Measurements from ENCODE around the gene ZNF532. TPM values are rescaled to one million over a fixed set of nuclear protein-coding genes. Genes with fewer than 3 reads are reported as not detected.
"Not testable (repeated sequence)": the region's sequence is repeated elsewhere in the genome, so short reads cannot be mapped to it uniquely, and the experiment has no call there.

Gene ZNF532
- total RNA-seq, 1 donor: 49.6 TPM

- no peaks in the 10 kb centered on the region for H4K20me1 ChIP-seq (ENCODE audit: insufficient read depth, low read length)
- peaks cover 29% of the 10 kb centered on the region for H3K36me3 ChIP-seq (ENCODE audit: insufficient read depth, low read length)
- no peak overlapping the region for H3K27ac ChIP-seq (ENCODE audit: low read depth, low read length)
- no peak overlapping the region for H3K4me2 ChIP-seq (ENCODE audit: insufficient read depth, low read length)
- no peak for TF ChIP-seq CTCF (IDR thresholded peaks at IDR 0.05; ENCODE audit: extremely low read depth, low read depth, low read length)
- no peak overlapping the region for H3K4me3 ChIP-seq (ENCODE audit: insufficient read depth, low read length)
- no peak for DNase-seq (ENCODE audit: insufficient read length, low spot score, missing footprints)
- no peaks in the 10 kb centered on the region for H3K9me3 ChIP-seq (ENCODE audit: low read depth, low read length)
- H3K27me3 ChIP-seq (ENCODE audit: insufficient read depth, low read length): no peaks in the 10 kb centered on the region
- H2AFZ ChIP-seq (ENCODE audit: low read length): no peak overlapping the region
- H3K79me2 ChIP-seq (ENCODE audit: insufficient read depth, low read length): peaks cover 54% of the 10 kb centered on the region
- H3K4me1 ChIP-seq (ENCODE audit: insufficient read depth, low read length): peaks cover 29% of the 10 kb centered on the region
Observed at GRCh38 chr18:58915995-58916394, 51.3 kb downstream of the ZNF532 start.

- peaks cover 44% of the 10 kb centered on the region for H3K36me3 ChIP-seq (ENCODE audit: insufficient read depth, low read length)
- not testable (repeated sequence) for H3K4me2 ChIP-seq (ENCODE audit: insufficient read depth, low read length); H3K4me1 ChIP-seq (ENCODE audit: insufficient read depth, low read length); H3K27me3 ChIP-seq (ENCODE audit: insufficient read depth, low read length); DNase-seq (ENCODE audit: insufficient read length, low spot score, missing footprints); H3K9me3 ChIP-seq (ENCODE audit: low read depth, low read length); H2AFZ ChIP-seq (ENCODE audit: low read length); H3K27ac ChIP-seq (ENCODE audit: low read depth, low read length); H3K4me3 ChIP-seq (ENCODE audit: insufficient read depth, low read length)
- peaks cover 16% of the 10 kb centered on the region for H4K20me1 ChIP-seq (ENCODE audit: insufficient read depth, low read length)
- peaks cover 68% of the 10 kb centered on the region for H3K79me2 ChIP-seq (ENCODE audit: insufficient read depth, low read length)
Observed at GRCh38 chr18:58919934-58920333, 55.3 kb downstream of the ZNF532 start.

GRCh38 chr18:58922995-58923394 is 58.3 kb downstream of the ZNF532 start:
- Histone ChIP-seq H3K4me2 (ENCODE audit: insufficient read depth, low read length) (no peak overlapping the region), H4K20me1 (ENCODE audit: insufficient read depth, low read length) (peaks cover 26% of the 10 kb centered on the region), H3K27ac (ENCODE audit: low read depth, low read length) (no peak overlapping the region), H2AFZ (ENCODE audit: low read length) (no peak overlapping the region), H3K4me1 (ENCODE audit: insufficient read depth, low read length) (peaks cover 1% of the 10 kb centered on the region), H3K79me2 (ENCODE audit: insufficient read depth, low read length) (peaks cover 85% of the 10 kb centered on the region), H3K27me3 (ENCODE audit: insufficient read depth, low read length) (no peaks in the 10 kb centered on the region), H3K36me3 (ENCODE audit: insufficient read depth, low read length) (peaks cover 43% of the 10 kb centered on the region), H3K9me3 (ENCODE audit: low read depth, low read length) (no peaks in the 10 kb centered on the region), H3K4me3 (ENCODE audit: insufficient read depth, low read length) (no peak overlapping the region)
- no peak for DNase-seq (ENCODE audit: insufficient read length, low spot score, missing footprints)
- TF ChIP-seq CTCF (IDR thresholded peaks at IDR 0.05; ENCODE audit: extremely low read depth, low read depth, low read length): no peak

GRCh38 chr18:58924473-58924872 is 59.8 kb downstream of the ZNF532 start:
- no peak overlapping the region for H3K27ac ChIP-seq (ENCODE audit: low read depth, low read length)
- H3K9me3 ChIP-seq (ENCODE audit: low read depth, low read length): no peaks in the 10 kb centered on the region
- H3K36me3 ChIP-seq (ENCODE audit: insufficient read depth, low read length): peaks cover 28% of the 10 kb centered on the region
- DNase-seq (ENCODE audit: insufficient read length, low spot score, missing footprints): no peak
- H3K27me3 ChIP-seq (ENCODE audit: insufficient read depth, low read length): no peaks in the 10 kb centered on the region
- H2AFZ ChIP-seq (ENCODE audit: low read length): no peak overlapping the region
- peaks cover 4% of the 10 kb centered on the region for H3K4me1 ChIP-seq (ENCODE audit: insufficient read depth, low read length)
- no peak overlapping the region for H3K4me2 ChIP-seq (ENCODE audit: insufficient read depth, low read length)
- no peak for TF ChIP-seq CTCF (IDR thresholded peaks at IDR 0.05; ENCODE audit: extremely low read depth, low read depth, low read length)
- peaks cover 35% of the 10 kb centered on the region for H4K20me1 ChIP-seq (ENCODE audit: insufficient read depth, low read length)
- peaks cover 96% of the 10 kb centered on the region for H3K79me2 ChIP-seq (ENCODE audit: insufficient read depth, low read length)
- no peak overlapping the region for H3K4me3 ChIP-seq (ENCODE audit: insufficient read depth, low read length)

All from osteoblast (primary cell).